Effector memory CD8-positive, alpha-beta T cell (primary cell): ENCODE data around the gene RBM43.
"Not testable (repeated sequence)": the region's sequence is repeated elsewhere in the genome, so short reads cannot be mapped to it uniquely, and the experiment has no call there.

Experiments used
- ATAC-seq: fragments of 150-1000 bp; cut with Tn5 transposase; replicated peaks from 2 replicates; pipeline ENCODE4 v1.10.0; 2021; ENCODE audit warnings: mild to moderate bottlenecking, moderate library complexity
- DNase-seq, 3 experiments: peaks; one replicate each; pipeline ENCODE4 v3.0.0; 2021
- H3K27ac Mint-ChIP-seq, 2 donors: one replicate each; pipeline ENCODE4 v1.8.0; 2022; ENCODE audit warnings: mild to moderate bottlenecking in 2 of 2, mixed read lengths in 2 of 2, moderate library complexity in 2 of 2
- H3K27me3 Mint-ChIP-seq, 2 donors: one replicate each; pipeline ENCODE4 v1.8.0; 2022; ENCODE audit warnings: mixed read lengths in 2 of 2
- H3K36me3 Mint-ChIP-seq: one replicate; pipeline ENCODE4 v1.8.0; 2022; ENCODE audit warnings: mild to moderate bottlenecking, moderate library complexity, mixed read lengths; ENCODE audit not compliant: insufficient read depth
- H3K4me1 Mint-ChIP-seq, 2 donors: one replicate each; pipeline ENCODE4 v1.8.0; 2022; ENCODE audit warnings: low read depth in 2 of 2, mixed read lengths in 2 of 2
- H3K4me3 Mint-ChIP-seq, 2 donors: one replicate each; pipeline ENCODE4 v1.8.0; 2022; ENCODE audit warnings: mild to moderate bottlenecking in 2 of 2, mixed read lengths in 2 of 2, moderate library complexity in 2 of 2
- H3K9me3 Mint-ChIP-seq, 2 donors: one replicate each; pipeline ENCODE4 v1.8.0; 2022; ENCODE audit warnings: mixed read lengths in 2 of 2
- total RNA-seq, 9 experiments: gene quantifications; one replicate each; lab custom pipeline; 2026; lab: John Stamatoyannopoulos, UW

The RBM43 gene
- 0.98 to 20.0 (median 14.8) reads per million in 9 experiments for total RNA-seq

DNA sequence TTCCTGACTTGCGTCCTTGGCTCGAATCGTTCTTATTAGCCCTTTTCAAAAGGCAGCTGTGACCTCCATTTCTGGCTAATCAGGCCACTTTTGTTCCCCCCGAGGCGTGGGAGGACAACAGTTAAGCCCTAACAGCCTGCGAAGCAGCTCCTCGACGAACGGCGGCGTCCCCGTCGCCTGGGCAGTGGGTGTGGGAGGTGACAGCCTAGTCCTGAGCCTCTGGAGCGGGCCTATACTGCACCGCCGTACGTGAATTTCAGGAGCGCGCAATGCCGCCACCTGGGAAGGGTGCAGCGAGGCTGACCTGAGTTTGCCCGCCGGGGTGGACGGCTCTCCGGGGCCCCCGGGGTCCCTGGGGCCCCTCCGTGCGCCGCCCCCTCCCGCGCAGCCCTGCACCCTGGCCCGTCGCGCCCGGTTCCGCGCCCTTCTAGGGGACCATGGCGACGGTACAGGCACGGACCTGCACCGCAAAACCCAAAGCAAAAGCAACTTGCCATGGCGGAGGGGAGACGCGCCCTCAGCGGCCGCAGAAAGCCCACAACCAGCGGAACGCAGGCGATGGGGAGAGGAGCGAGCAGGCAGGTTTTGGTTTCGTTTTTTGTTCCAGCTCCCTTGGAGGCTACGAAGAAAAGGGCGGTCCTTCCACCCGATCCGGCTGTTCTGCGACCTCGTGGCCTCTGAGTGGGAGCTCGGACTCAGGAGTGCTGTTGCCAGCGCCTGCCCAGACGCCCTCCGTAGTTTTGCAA is at the start of gene RBM43:
Gene RBM43, minus strand, starts transcription at position 633 of the 746 bp plus-strand sequence. Its CDS starts 136 bp downstream, at position 497.
- no peaks in the 10 kb centered on the region for H3K9me3 Mint-ChIP-seq
- ATAC-seq (peak; percentile 89), DNase-seq (peak; percentile 78 to 83 (median 81))
- no peaks in the 10 kb centered on the region for H3K27me3 Mint-ChIP-seq
- H3K27ac Mint-ChIP-seq = peak within 1 kb of the TSS; percentile 98 to 100
- peaks cover 22% of the 10 kb centered on the region for H3K36me3 Mint-ChIP-seq
- peak within 1 kb of the TSS; percentile 93 to 94 for H3K4me3 Mint-ChIP-seq
- peaks cover 21 to 25% of the 10 kb centered on the region in 2 donors for H3K4me1 Mint-ChIP-seq

DNA sequence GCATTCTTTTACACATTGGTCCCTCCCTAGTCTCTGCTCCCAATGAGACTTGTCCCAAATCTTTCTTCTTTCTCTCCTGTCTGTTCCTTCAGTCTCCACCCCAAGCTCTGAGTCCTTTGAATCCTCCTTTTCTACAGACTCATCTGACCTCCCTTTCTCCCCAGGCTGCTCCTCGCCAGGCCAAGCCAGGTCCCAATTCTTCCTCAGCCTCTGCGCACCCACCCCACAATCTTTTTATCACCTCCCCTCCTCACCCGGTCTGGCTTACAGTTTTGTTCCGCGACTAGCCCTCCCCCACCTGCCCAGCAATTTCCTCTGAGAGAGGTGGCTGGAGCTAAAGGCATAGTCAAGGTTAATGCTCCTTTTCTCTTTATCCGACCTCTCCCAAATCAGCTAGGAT is 48.6 kb upstream of the RBM43 start:
- H3K36me3 Mint-ChIP-seq, H3K4me1 Mint-ChIP-seq, DNase-seq, H3K27ac Mint-ChIP-seq, H3K27me3 Mint-ChIP-seq, H3K9me3 Mint-ChIP-seq, ATAC-seq, H3K4me3 Mint-ChIP-seq: not testable (repeated sequence)

DNA sequence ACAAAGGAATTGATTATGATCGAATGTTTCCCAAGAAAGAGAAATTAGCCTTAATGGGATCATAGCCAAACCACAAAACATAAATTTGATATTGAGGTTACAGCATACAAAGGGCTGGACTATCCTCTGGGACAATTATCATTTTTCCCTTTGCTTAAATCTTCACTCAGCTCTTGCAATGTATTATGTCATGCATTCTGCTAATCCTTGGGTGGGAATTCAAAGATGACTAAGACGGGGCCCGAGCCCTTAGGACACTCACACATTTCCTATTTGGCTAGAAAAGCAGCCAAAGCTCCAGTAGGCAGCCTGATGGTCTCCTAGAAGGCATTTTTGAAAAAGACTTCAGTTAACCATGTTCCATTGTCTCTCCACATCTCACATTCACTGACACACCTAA is 45.0 kb upstream of the RBM43 start:
- ATAC-seq (no peak), DNase-seq (no peak)
- H3K4me3 Mint-ChIP-seq = no peak overlapping the region
- H3K36me3 Mint-ChIP-seq = no peaks in the 10 kb centered on the region
- H3K4me1 Mint-ChIP-seq = no peaks in the 10 kb centered on the region
- H3K27me3 Mint-ChIP-seq = peaks cover 6 to 24% of the 10 kb centered on the region in 2 donors
- no peak overlapping the region for H3K27ac Mint-ChIP-seq
- H3K9me3 Mint-ChIP-seq = no peaks in the 10 kb centered on the region

DNA sequence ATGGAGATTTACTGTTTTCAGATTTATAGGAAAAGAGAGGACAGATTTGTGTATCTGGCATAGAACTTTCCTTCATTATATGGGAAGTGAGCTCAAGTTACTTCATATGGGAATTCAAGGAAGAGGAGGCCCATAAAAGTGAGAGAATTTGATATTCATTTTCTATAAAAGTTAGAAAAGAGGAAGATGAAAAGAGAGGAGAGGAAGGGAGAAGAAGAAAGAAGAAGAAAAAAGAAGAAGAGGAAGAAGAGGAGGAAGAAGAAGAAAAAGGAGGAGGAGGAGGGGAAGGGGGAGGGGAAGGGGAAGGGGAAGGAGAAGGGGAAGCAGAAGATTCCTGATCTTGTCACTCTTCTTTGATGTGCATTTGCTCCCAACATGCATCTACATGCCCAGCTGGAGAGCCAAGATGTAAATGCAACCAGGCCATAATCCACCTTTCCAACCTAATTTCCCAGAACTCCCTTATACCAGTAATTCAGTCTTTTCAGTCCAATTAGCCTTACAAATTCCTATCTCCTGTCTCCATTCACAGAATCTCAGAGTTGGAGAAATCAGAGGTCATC is 43.5 kb upstream of the RBM43 start:
- Mint-ChIP-seq H3K9me3 (no peaks in the 10 kb centered on the region), H3K4me1 (no peaks in the 10 kb centered on the region), H3K4me3 (no peak overlapping the region), H3K36me3 (no peaks in the 10 kb centered on the region), H3K27me3 (peaks cover 16 to 26% of the 10 kb centered on the region in 2 donors), H3K27ac (no peak overlapping the region)
- no peak for DNase-seq
- ATAC-seq = no peak

DNA sequence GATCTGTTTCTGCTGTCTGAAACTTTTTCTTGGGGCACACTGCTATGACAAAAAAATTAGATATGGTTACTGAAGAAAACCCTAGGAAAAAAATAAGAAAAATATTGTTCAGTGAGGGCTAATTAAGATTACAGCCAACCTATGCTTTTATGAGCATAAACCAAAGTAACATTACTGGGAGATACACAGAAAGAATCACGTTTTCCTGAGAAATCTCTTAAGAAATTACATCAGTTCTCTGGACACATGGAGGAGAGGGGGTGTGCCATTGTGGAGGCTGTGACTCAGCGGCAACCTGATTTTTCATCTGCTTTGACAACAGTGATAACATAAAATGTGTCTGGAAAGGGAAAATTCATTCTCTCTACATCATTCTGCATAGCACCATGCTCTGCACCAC is 41.2 kb upstream of the RBM43 start:
- no peak overlapping the region for H3K27ac Mint-ChIP-seq

DNA sequence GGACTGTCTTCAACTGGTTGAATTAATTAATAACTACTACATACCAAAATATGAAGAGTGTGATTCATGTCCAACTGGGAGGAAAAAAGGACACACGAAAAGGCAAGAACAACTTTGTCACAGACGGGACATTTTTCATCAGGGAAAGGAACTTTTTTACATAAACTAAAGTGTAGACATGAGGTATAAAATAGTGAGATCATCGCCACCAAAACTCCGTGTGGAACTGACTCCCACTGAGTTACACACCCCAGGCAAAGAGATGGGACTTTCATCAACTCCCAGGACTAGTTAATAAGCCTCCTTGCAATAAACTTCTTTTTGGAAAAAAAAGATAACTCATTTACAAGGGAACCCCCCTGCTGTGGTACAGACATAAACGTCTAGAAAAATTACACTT is 40.7 kb upstream of the RBM43 start:
- ATAC-seq (no peak), DNase-seq (no peak)
- no peaks in the 10 kb centered on the region for H3K9me3 Mint-ChIP-seq
- no peaks in the 10 kb centered on the region for H3K36me3 Mint-ChIP-seq
- peaks cover 23 to 31% of the 10 kb centered on the region in 2 donors for H3K27me3 Mint-ChIP-seq
- H3K27ac Mint-ChIP-seq = no peak overlapping the region
- H3K4me1 Mint-ChIP-seq = no peaks in the 10 kb centered on the region
- no peak overlapping the region for H3K4me3 Mint-ChIP-seq

More for the DNA sequence above, 41.2 kb upstream of the RBM43 start:
- H3K4me1 Mint-ChIP-seq = no peaks in the 10 kb centered on the region
- peaks cover 23 to 32% of the 10 kb centered on the region in 2 donors for H3K27me3 Mint-ChIP-seq
- no peaks in the 10 kb centered on the region for H3K36me3 Mint-ChIP-seq
- no peak for DNase-seq
- H3K4me3 Mint-ChIP-seq = no peak overlapping the region
- no peak for ATAC-seq
- no peaks in the 10 kb centered on the region for H3K9me3 Mint-ChIP-seq

DNA sequence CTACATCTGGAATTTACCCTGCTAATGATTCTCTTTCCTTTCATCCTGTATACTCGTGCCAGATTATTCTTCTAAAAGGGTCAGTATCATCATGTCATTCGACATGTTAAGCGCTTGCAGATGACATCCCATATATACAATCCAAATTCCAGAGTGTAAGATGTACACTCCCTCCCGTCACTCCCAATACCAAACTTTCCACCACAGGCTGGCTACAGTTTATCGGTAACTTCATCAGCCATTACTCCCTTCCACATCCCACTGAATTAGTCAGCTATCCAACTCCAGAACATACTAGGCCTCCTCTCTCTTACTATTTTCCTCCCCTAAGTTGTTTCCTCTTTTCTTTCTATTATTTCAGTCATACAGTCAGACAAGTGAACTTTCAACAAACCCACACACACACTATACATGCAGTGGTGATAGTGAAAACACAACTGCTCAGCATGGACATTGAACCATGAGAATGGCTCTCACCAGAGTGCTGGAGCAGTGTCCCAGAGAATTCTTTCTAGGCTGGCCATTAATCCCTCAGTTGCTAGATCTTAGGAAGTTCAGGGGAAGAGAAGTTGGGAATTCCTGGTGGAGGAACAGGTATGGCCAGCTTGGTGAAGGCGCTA is 38.4 kb upstream of the RBM43 start:
- no peak for ATAC-seq
- Mint-ChIP-seq H3K27ac (no peak overlapping the region), H3K4me1 (no peaks in the 10 kb centered on the region), H3K9me3 (no peaks in the 10 kb centered on the region), H3K4me3 (no peak overlapping the region), H3K36me3 (no peaks in the 10 kb centered on the region), H3K27me3 (peaks cover 23 to 31% of the 10 kb centered on the region in 2 donors)
- DNase-seq = no peak

DNA sequence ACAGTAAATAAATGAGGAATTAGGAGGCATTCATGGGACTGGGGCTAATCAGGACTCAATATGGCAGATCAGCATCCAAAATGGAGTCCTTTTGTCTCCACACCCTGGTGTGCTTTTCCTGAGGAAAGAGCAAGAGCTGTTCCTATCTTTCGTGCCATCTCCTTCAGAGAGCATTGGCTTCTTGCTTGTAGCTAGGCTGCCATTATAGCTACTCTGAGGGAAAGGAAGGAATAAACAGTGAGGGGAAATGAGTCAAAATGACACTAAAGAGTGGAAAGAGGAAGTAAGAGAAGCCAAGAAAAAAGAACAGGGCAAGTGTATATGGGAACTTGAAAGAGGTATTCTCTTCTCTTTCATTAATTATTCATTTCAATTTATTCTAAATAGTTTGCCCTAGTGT is 36.2 kb upstream of the RBM43 start:
- no peak overlapping the region for H3K4me3 Mint-ChIP-seq
- H3K27me3 Mint-ChIP-seq = peaks cover 17 to 20% of the 10 kb centered on the region in 2 donors
- H3K36me3 Mint-ChIP-seq = no peaks in the 10 kb centered on the region
- no peak overlapping the region for H3K27ac Mint-ChIP-seq
- no peak for ATAC-seq
- H3K4me1 Mint-ChIP-seq = no peaks in the 10 kb centered on the region
- no peaks in the 10 kb centered on the region for H3K9me3 Mint-ChIP-seq
- DNase-seq = no peak

DNA sequence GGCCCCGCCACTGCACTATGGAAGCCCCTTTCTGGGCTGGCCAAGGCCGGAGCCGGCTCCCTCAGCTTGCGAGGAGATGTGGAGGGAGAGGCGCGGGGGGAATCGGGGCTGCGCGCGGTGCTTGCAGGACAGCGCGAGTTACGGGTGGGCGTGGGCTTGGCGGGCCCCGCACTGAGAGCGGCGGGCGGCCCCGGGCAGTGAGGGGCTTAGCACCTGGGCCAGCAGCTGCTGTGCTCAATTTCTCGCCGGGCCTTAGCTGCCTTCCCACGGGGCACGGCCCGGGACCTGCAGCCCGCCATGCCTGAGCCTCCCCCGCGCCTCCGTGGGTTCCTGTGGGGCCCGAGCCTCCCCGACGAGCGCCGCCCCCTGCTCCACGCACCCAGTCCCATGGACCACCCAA is 34.3 kb upstream of the RBM43 start:
- ATAC-seq, H3K27ac Mint-ChIP-seq, H3K9me3 Mint-ChIP-seq, DNase-seq, H3K4me3 Mint-ChIP-seq, H3K36me3 Mint-ChIP-seq, H3K4me1 Mint-ChIP-seq: not testable (repeated sequence)
- peaks cover 12 to 14% of the 10 kb centered on the region in 2 donors for H3K27me3 Mint-ChIP-seq

DNA sequence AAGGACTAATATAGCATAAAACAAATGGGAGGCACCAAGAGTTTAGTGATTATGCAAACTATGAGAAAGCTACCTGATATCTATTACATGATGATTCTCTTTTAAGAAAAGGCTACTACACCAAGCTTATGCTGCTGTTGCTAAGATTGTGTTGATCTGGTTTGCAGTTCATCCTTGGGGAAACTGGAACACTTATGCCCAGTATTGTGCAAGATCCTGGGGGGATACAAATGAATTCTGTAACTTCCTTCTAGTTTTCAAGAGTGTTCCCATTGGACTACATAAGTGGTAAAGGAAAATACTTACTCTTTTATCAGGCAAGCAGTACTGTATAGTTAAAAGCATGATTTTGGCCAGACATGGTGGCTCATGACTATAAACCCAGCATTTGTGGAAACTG is 30.9 kb upstream of the RBM43 start:
- no peaks in the 10 kb centered on the region for H3K27me3 Mint-ChIP-seq
- no peak overlapping the region for H3K4me3 Mint-ChIP-seq
- peaks cover 9 to 13% of the 10 kb centered on the region in 2 donors for H3K4me1 Mint-ChIP-seq
- DNase-seq (no peak), ATAC-seq (no peak)
- no peaks in the 10 kb centered on the region for H3K9me3 Mint-ChIP-seq
- no peak overlapping the region for H3K27ac Mint-ChIP-seq
- peaks cover 21% of the 10 kb centered on the region for H3K36me3 Mint-ChIP-seq

DNA sequence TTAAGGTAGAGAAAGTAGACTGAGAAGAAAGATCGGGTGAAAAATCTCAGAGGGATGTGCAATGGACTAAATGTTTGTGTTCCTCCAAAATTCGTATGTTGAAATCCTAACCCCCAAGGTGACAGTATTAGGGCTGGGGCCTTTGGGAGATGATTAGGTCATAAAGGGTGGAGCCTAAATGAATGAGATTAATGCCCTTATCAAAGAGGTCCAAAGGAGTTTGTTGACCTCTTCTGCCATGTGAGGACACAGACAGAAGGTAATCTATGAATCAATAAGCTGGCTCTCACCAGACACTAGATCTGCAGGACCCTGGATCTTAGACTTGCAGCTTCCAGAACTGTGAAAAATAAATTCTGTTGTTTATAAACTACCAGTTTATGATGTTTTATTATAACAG is 30.5 kb upstream of the RBM43 start:
- Mint-ChIP-seq H3K27me3 (no peaks in the 10 kb centered on the region), H3K36me3 (peaks cover 21% of the 10 kb centered on the region), H3K4me3 (no peak overlapping the region), H3K9me3 (no peaks in the 10 kb centered on the region), H3K4me1 (peaks cover 13 to 17% of the 10 kb centered on the region in 2 donors), H3K27ac (no peak overlapping the region)
- DNase-seq (no peak), ATAC-seq (no peak)

DNA sequence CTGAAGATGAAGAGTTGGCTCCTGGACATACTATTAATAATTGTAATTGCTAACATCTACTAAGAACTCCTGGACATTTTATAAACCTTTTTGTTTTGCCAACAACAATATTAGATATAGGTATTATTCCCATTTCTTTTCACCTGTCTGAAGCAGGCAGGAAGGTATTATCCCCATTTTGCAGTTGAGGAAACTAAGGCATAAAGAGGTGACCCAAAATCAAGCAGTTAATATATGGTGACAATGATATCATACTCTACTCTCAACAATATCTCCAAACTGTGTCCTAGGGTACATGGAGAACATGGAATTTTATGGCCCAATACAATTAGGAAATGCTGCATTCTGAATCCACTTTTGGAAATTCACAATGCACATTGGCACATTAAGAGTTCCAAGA is 29.6 kb upstream of the RBM43 start:
- Mint-ChIP-seq H3K4me3 (no peak overlapping the region), H3K36me3 (peaks cover 21% of the 10 kb centered on the region), H3K4me1 (peaks cover 21 to 24% of the 10 kb centered on the region in 2 donors), H3K9me3 (no peaks in the 10 kb centered on the region), H3K27ac (peak overlapping the region; percentile 94 to 99), H3K27me3 (no peaks in the 10 kb centered on the region)
- DNase-seq (no peak), ATAC-seq (no peak)

DNA sequence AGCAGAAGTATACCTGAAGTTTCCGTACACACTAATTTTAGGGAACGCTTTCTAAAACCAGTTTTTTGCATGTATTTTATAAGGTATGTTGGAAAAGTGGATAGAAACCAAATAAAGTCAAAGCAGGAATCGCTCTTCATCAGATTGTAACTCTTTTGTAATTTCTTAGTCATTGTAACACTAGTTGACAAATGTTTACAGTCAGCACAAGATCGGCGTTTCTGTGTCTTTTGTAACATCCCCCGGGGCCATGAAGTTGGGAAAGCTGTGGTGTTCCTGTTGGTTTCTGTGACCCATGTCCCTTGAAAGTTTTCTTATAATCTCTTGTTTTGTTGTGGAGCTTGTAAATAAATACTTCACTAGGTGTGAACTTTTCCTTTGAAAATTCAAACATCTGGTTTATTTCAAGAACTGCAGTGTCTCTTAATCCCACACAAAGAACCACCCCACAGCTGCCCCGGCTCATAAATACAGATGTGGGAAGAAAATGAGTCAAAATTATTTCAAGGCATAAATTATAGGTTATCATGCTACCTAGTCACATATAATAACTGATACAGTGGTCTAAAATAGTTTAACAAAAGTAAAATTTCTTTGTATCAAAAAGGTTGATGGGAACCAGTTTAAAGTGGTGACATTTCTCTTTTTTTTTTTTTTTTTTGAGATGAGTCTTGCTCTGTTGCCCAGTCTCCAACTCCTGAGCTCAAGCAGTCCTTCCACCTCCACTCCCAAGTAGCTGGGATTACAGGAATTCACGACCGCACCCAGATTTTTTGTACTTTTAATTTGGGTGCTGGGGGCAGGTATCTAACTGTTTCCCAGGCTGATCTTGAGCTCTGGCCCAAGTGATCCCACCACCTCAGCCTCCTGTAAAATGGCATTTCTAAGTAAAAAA is 28.6 kb upstream of the RBM43 start:
- DNase-seq (peak; percentile 6), ATAC-seq (peak; percentile 11)
- H3K27ac Mint-ChIP-seq = peak overlapping the region; percentile 94 to 99

More for the DNA sequence above, 28.6 kb upstream of the RBM43 start:
- Mint-ChIP-seq H3K9me3 (no peaks in the 10 kb centered on the region), H3K27me3 (no peaks in the 10 kb centered on the region), H3K36me3 (peaks cover 21% of the 10 kb centered on the region), H3K4me1 (peaks cover 29 to 30% of the 10 kb centered on the region in 2 donors), H3K4me3 (peak overlapping the region; percentile 84 to 95)
